ENCODE results near the gene MGLL. TPM values are rescaled to one million over a fixed set of nuclear protein-coding genes. Genes with fewer than 3 reads are reported as not detected.

The MGLL gene
- total RNA-seq, 1 donor from 2014 or later, result 2.5 TPM

- Mint-ChIP-seq H3K4me3 (no peak overlapping the region), H3K4me1 (no peaks in the 10 kb centered on the region), H3K27me3 (ENCODE audit: low read depth) (peaks cover 25% of the 10 kb centered on the region), H3K9me3 (peaks cover 28% of the 10 kb centered on the region), H3K27ac (no peak overlapping the region), H3K36me3 (peaks cover 3% of the 10 kb centered on the region)
- DNase-seq (ENCODE audit: low spot score in 2 of 2, unreplicated experiment in 2 of 2), result no peak
- TF ChIP-seq CTCF (IDR thresholded peaks at IDR 0.05; ENCODE audit: unreplicated experiment), result no peak
Observed at GRCh38 chr3:127827808-127828207, 5.5 kb upstream of the MGLL start.

GRCh38 chr3:127825756-127826155, 3.4 kb upstream of the MGLL start:
- H3K4me1 Mint-ChIP-seq, result peaks cover 13% of the 10 kb centered on the region
- DNase-seq (ENCODE audit: low spot score in 2 of 2, unreplicated experiment in 2 of 2), result no peak
- H3K4me3 Mint-ChIP-seq, result no peak overlapping the region
- peaks cover 28% of the 10 kb centered on the region for H3K9me3 Mint-ChIP-seq
- peaks cover 42% of the 10 kb centered on the region for H3K27me3 Mint-ChIP-seq (ENCODE audit: low read depth)
- H3K36me3 Mint-ChIP-seq, result peaks cover 3% of the 10 kb centered on the region
- H3K27ac Mint-ChIP-seq, result no peak overlapping the region
- TF ChIP-seq CTCF (IDR thresholded peaks at IDR 0.05; ENCODE audit: unreplicated experiment), result no peak

DNA sequence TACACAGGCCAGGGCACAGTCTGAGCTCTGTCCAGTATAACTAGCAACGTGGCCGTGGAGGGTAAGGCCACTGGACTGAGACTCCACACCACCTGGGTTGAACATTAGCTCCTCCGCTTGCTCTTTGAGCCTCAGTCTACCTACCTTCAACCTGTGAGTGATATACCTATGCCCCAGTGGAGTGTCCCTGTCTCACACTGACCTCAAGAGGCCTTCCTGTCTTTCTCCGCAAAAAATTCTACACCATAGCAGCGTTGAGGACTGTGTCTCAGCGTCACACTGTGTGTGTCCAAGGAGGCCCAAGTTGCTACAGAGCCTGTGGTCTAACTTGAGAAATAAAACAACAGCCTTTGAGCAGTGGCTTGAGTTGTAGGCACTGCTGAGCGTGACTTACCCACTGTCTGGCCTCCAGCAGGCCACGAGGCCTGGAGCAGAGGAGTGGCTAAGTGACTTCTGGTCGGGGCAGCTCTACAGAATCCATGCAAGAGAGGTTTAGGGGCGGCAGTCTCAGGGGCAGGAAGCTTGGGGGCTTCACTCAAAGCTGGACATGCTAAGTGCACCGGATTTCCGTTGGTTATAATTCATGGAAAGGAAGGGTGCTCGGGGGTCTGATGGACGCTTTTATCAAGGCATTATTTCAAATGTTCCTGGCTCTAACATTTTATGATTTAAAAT, 2.0 kb upstream of the MGLL start:
- TF ChIP-seq CTCF (IDR thresholded peaks at IDR 0.05; ENCODE audit: unreplicated experiment), result no peak
- H3K27me3 Mint-ChIP-seq (ENCODE audit: low read depth), result peaks cover 50% of the 10 kb centered on the region
- no peak for DNase-seq (ENCODE audit: low spot score in 2 of 2, unreplicated experiment in 2 of 2)
- H3K27ac Mint-ChIP-seq, result no peak overlapping the region
- peak overlapping the region; percentile 56 for H3K4me3 Mint-ChIP-seq
- H3K9me3 Mint-ChIP-seq, result peaks cover 15% of the 10 kb centered on the region
- peaks cover 1% of the 10 kb centered on the region for H3K36me3 Mint-ChIP-seq
- peaks cover 19% of the 10 kb centered on the region for H3K4me1 Mint-ChIP-seq

- peaks cover 7% of the 10 kb centered on the region for H3K9me3 Mint-ChIP-seq
- H3K27me3 Mint-ChIP-seq (ENCODE audit: low read depth), result peaks cover 50% of the 10 kb centered on the region
- H3K4me3 Mint-ChIP-seq, result peak overlapping the region; percentile 56
- TF ChIP-seq CTCF (IDR thresholded peaks at IDR 0.05; ENCODE audit: unreplicated experiment), result no peak
- H3K4me1 Mint-ChIP-seq, result peaks cover 19% of the 10 kb centered on the region
- no peak for DNase-seq (ENCODE audit: low spot score in 2 of 2, unreplicated experiment in 2 of 2)
- H3K36me3 Mint-ChIP-seq, result no peaks in the 10 kb centered on the region
- H3K27ac Mint-ChIP-seq, result no peak overlapping the region
Observed at GRCh38 chr3:127823426-127823857, 1.1 kb upstream of the MGLL start.

DNA sequence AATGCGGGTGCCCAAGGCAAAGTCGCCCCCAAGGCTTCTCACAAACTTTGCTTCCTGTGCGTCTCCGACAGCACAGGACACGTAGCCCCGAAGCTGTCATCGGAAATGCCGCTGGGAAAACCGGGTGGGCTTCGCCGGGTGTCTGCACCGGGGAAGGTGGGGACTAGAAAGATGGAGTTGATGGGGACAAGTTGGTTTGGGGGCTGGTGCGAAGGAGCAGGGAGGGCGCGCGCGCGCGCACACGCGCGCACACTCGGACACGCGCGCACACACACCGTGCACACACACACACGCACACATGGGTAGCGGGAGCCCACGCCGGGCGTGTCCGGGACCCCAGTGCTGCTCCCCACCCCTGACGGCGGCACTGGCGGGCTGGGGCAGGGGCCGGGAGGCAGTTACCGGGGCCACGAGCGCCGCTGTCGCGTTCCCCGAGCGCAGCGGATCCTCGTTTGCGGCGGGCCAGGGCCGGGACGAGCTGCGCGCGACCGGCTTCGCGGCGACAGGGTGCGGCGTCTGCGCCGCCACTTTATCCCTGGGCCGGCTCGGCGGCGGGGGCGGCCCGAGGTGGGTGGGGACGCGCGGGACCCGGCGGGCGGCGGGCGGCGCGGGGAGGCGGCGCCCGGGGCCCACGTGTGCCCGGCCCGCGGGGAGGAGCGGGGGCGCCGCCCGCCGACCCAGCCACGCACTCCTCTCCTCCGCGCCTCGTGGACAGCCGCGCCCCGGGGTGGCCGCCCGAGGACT, 539 bp upstream of the MGLL start:
- peak in 1 of 2 experiments; percentile 55 for DNase-seq (ENCODE audit: low spot score in 2 of 2, unreplicated experiment in 2 of 2)
- TF ChIP-seq CTCF (IDR thresholded peaks at IDR 0.05; ENCODE audit: unreplicated experiment), result no peak
- Mint-ChIP-seq H3K4me3 (peak overlapping the region; percentile 91), H3K27ac (peak overlapping the region; percentile 64), H3K27me3 (ENCODE audit: low read depth) (peaks cover 50% of the 10 kb centered on the region), H3K4me1 (peaks cover 19% of the 10 kb centered on the region), H3K36me3 (no peaks in the 10 kb centered on the region), H3K9me3 (peaks cover 7% of the 10 kb centered on the region)

Measured in mesothelial cell of epicardium (in vitro differentiated cells).